ENCODE measurements around the gene KCNAB1.

Gene KCNAB1

GRCh38 chr3:156349111-156349510 is 228.7 kb downstream of the KCNAB1 start:
- Histone ChIP-seq H3K36me3 (replicated peaks; ENCODE audit: insufficient read depth, low read length) (no peaks in the 10 kb centered on the region), H4K20me1 (ENCODE audit: insufficient read depth, low read length) (no peaks in the 10 kb centered on the region), H3K9me3 (replicated peaks; ENCODE audit: insufficient read depth, low read length) (no peaks in the 10 kb centered on the region), H3K9ac (ENCODE audit: low read length) (no peak overlapping the region), H3K9me2 (replicated peaks; ENCODE audit: insufficient read depth, low read length) (no peaks in the 10 kb centered on the region), H3K27me3 (replicated peaks; ENCODE audit: insufficient read depth, low read length) (no peaks in the 10 kb centered on the region), H3K79me2 (ENCODE audit: low read length) (no peaks in the 10 kb centered on the region), H3K27ac (ENCODE audit: low read length) (no peak overlapping the region), H3K4me3 (ENCODE audit: low read length) (no peak overlapping the region), H3K4me2 (ENCODE audit: low read depth, low read length) (peak overlapping the region; percentile 14; the same call in 1 of the 2 replicates), H3F3A (ENCODE audit: insufficient read depth, low read length) (no peaks in the 10 kb centered on the region), H2AFZ (ENCODE audit: low read length) (no peak overlapping the region), H3K4me1 (ENCODE audit: low read length) (peaks cover 9% of the 10 kb centered on the region)
- TF ChIP-seq EZH2 (optimal IDR thresholded peaks at IDR 0.05; ENCODE audit: low read depth, low read length): no peak
- TF ChIP-seq, protein P1, sequence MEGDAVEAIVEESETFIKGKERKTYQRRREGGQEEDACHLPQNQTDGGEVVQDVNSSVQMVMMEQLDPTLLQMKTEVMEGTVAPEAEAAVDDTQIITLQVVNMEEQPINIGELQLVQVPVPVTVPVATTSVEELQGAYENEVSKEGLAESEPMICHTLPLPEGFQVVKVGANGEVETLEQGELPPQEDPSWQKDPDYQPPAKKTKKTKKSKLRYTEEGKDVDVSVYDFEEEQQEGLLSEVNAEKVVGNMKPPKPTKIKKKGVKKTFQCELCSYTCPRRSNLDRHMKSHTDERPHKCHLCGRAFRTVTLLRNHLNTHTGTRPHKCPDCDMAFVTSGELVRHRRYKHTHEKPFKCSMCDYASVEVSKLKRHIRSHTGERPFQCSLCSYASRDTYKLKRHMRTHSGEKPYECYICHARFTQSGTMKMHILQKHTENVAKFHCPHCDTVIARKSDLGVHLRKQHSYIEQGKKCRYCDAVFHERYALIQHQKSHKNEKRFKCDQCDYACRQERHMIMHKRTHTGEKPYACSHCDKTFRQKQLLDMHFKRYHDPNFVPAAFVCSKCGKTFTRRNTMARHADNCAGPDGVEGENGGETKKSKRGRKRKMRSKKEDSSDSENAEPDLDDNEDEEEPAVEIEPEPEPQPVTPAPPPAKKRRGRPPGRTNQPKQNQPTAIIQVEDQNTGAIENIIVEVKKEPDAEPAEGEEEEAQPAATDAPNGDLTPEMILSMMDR (IDR thresholded peaks at IDR 0.05; ENCODE audit: low read length): no peak
- no peak for TF ChIP-seq EZH2phosphoT487 (IDR thresholded peaks at IDR 0.05; ENCODE audit: low read length)
- peak; percentile 38 for DNase-seq

- Histone ChIP-seq H4K20me1 (ENCODE audit: insufficient read depth, low read length) (no peaks in the 10 kb centered on the region), H3K4me1 (ENCODE audit: low read length) (peaks cover 9% of the 10 kb centered on the region), H3K36me3 (replicated peaks; ENCODE audit: insufficient read depth, low read length) (no peaks in the 10 kb centered on the region), H2AFZ (ENCODE audit: low read length) (no peak overlapping the region), H3K27me3 (replicated peaks; ENCODE audit: insufficient read depth, low read length) (no peaks in the 10 kb centered on the region), H3K4me2 (ENCODE audit: low read depth, low read length) (no peak overlapping the region), H3K79me2 (ENCODE audit: low read length) (no peaks in the 10 kb centered on the region), H3F3A (ENCODE audit: insufficient read depth, low read length) (no peaks in the 10 kb centered on the region), H3K27ac (ENCODE audit: low read length) (no peak overlapping the region), H3K9me2 (replicated peaks; ENCODE audit: insufficient read depth, low read length) (no peaks in the 10 kb centered on the region), H3K9ac (ENCODE audit: low read length) (no peak overlapping the region), H3K4me3 (ENCODE audit: low read length) (no peak overlapping the region), H3K9me3 (replicated peaks; ENCODE audit: insufficient read depth, low read length) (no peaks in the 10 kb centered on the region)
- no peak for TF ChIP-seq EZH2phosphoT487 (IDR thresholded peaks at IDR 0.05; ENCODE audit: low read length)
- TF ChIP-seq EZH2 (optimal IDR thresholded peaks at IDR 0.05; ENCODE audit: low read depth, low read length): no peak
- TF ChIP-seq, protein P1 (IDR thresholded peaks at IDR 0.05; ENCODE audit: low read length): no peak
- no peak for DNase-seq
These were observed 229.6 kb downstream of the KCNAB1 start for GRCh38 chr3:156349978-156350377.

DNA sequence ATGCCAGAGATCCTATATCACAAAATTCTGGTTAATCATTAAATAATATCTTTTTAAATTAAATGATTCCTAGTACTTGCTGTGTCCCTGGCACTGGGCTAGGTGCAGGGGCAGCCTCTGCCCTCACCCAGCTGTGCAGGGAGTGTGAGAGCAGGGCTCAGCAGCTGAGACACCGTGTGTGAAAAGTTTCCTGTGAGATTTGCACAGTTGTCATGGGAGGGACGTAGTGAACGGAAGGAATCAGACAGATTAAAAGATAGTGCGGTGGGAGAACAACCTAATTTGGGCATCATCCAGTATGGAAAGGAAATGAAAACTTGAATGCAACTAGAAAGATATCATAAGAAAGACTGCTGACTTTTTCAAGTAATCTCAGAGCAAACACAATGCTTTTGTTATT is 230.4 kb downstream of the KCNAB1 start:
- H3K27ac ChIP-seq (ENCODE audit: low read length): no peak overlapping the region
- H3K9me3 ChIP-seq (replicated peaks; ENCODE audit: insufficient read depth, low read length): no peaks in the 10 kb centered on the region
- H3K4me1 ChIP-seq (ENCODE audit: low read length): peaks cover 9% of the 10 kb centered on the region
- H3K4me2 ChIP-seq (ENCODE audit: low read depth, low read length): no peak overlapping the region
- no peak overlapping the region for H3K9ac ChIP-seq (ENCODE audit: low read length)
- no peaks in the 10 kb centered on the region for H3K79me2 ChIP-seq (ENCODE audit: low read length)
- TF ChIP-seq EZH2phosphoT487 (IDR thresholded peaks at IDR 0.05; ENCODE audit: low read length): no peak
- no peak for TF ChIP-seq EZH2 (optimal IDR thresholded peaks at IDR 0.05; ENCODE audit: low read depth, low read length)
- TF ChIP-seq, protein P1 (IDR thresholded peaks at IDR 0.05; ENCODE audit: low read length): no peak
- H3F3A ChIP-seq (ENCODE audit: insufficient read depth, low read length): no peaks in the 10 kb centered on the region
- no peaks in the 10 kb centered on the region for H3K9me2 ChIP-seq (replicated peaks; ENCODE audit: insufficient read depth, low read length)
- H3K4me3 ChIP-seq (ENCODE audit: low read length): no peak overlapping the region
- no peaks in the 10 kb centered on the region for H3K27me3 ChIP-seq (replicated peaks; ENCODE audit: insufficient read depth, low read length)
- no peak for DNase-seq
- H2AFZ ChIP-seq (ENCODE audit: low read length): no peak overlapping the region
- H4K20me1 ChIP-seq (ENCODE audit: insufficient read depth, low read length): no peaks in the 10 kb centered on the region
- no peaks in the 10 kb centered on the region for H3K36me3 ChIP-seq (replicated peaks; ENCODE audit: insufficient read depth, low read length)
